ENCODE measurements around the gene CNGA2.

DNA sequence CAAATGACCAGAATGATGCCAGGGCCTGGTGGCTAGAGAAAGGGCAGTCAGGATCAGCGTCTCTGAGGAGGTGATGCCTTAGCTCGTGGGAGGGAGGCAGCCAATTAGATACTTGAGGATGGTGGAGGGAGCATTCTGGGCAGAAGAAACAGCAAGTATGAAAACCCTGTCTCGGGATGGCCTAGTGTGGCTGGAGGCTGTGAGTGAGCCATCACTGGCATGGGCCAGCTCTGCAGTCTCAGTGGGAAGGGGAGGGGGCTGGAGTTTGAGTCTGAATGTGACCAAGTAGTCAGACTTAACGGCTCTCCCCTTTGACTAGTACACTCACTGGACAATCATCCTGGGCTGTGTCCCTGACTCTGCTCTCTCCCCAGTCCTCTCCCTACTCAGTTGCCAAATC is 7.1 kb downstream of the CNGA2 start:
- TF ChIP-seq, protein P1, sequence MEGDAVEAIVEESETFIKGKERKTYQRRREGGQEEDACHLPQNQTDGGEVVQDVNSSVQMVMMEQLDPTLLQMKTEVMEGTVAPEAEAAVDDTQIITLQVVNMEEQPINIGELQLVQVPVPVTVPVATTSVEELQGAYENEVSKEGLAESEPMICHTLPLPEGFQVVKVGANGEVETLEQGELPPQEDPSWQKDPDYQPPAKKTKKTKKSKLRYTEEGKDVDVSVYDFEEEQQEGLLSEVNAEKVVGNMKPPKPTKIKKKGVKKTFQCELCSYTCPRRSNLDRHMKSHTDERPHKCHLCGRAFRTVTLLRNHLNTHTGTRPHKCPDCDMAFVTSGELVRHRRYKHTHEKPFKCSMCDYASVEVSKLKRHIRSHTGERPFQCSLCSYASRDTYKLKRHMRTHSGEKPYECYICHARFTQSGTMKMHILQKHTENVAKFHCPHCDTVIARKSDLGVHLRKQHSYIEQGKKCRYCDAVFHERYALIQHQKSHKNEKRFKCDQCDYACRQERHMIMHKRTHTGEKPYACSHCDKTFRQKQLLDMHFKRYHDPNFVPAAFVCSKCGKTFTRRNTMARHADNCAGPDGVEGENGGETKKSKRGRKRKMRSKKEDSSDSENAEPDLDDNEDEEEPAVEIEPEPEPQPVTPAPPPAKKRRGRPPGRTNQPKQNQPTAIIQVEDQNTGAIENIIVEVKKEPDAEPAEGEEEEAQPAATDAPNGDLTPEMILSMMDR (IDR thresholded peaks at IDR 0.05; ENCODE audit: insufficient read depth, low read depth, low read length) = no peak
- TF ChIP-seq EZH2 (IDR thresholded peaks at IDR 0.05; ENCODE audit: insufficient read depth, low read length) = no peak

All from astrocyte (in vitro differentiated cells and primary cell).